OCI-LY7 (cell line): ENCODE results near the gene MYLK. TPM values are rescaled to one million over a fixed set of nuclear protein-coding genes. Genes with fewer than 3 reads are reported as not detected.

Experiments used
- BruUV-seq: library from RNA; stranded (reverse); fragments of 400-500 nt; replicated peaks from 2 replicates; lab custom pipeline; 2021; lab: Mats Ljungman, UMichigan
- CTCF ChIA-PET: fragments of 300-600 bp; sonication (Branson Sonifier 250); formaldehyde crosslinking; loops from one replicate; lab custom pipeline; 2022; ENCODE audit warnings: antibody characterized with exemption; ENCODE audit not compliant: unreplicated experiment; lab: Charles Lee
- POLR2A ChIA-PET: fragments of 300-600 bp; sonication (Branson Sonifier 250); formaldehyde crosslinking; loops from one replicate; lab custom pipeline; 2022; ENCODE audit warnings: antibody characterized with exemption; lab: Charles Lee
- DNase-seq: peaks from one replicate; pipeline ENCODE4 v3.0.0-alpha.2; 2015; ENCODE audit warnings: low spot score
- H2AFZ ChIP-seq: fragments of 200-600 bp; sonication (generic), shearing (Covaris generic); 2 replicates; pipeline ENCODE4 v1.6.1; 2014; ENCODE audit warnings: mild to moderate bottlenecking, antibody characterized with exemption, low read length, moderate library complexity
- H3K27ac ChIP-seq: fragments of 200-600 bp; sonication (generic); 2 replicates; pipeline ENCODE4 v1.5.1; 2014; ENCODE audit warnings: mixed run types, low read depth, mild to moderate bottlenecking, moderate library complexity, low read length, inconsistent platforms; ENCODE audit not compliant: poor library complexity, severe bottlenecking
- H3K36me3 ChIP-seq: fragments of 200-600 bp; sonication (generic); 2 replicates; pipeline ENCODE4 v1.6.1; 2014; ENCODE audit warnings: mild to moderate bottlenecking, antibody characterized with exemption, low read length, moderate library complexity, mixed read lengths; ENCODE audit not compliant: insufficient read depth
- H3K4me1 ChIP-seq: fragments of 200-600 bp; sonication (generic); 2 replicates; pipeline ENCODE4 v1.5.1; 2014; ENCODE audit warnings: mild to moderate bottlenecking, low read length; ENCODE audit not compliant: insufficient read depth, poor library complexity, severe bottlenecking
- H3K4me2 ChIP-seq: fragments of 200-600 bp; sonication (generic); 2 replicates; pipeline ENCODE4 v1.6.1; 2014; ENCODE audit warnings: mild to moderate bottlenecking, low read length
- H3K4me3 ChIP-seq: fragments of 200-600 bp; sonication (generic); 2 replicates; pipeline ENCODE4 v1.5.1; 2014; ENCODE audit warnings: mild to moderate bottlenecking, low read depth, low read length; ENCODE audit not compliant: poor library complexity, severe bottlenecking
- H3K79me2 ChIP-seq: fragments of 200-600 bp; sonication (generic); 2 replicates; pipeline ENCODE4 v1.6.1; 2016; ENCODE audit warnings: low read depth, mild to moderate bottlenecking, low read length, moderate library complexity, mixed read lengths; ENCODE audit not compliant: insufficient read depth
- H3K9me2 ChIP-seq: fragments of 200-600 bp; sonication (generic); 2 replicates; pipeline ENCODE4 v1.6.1; 2016; ENCODE audit warnings: mild to moderate bottlenecking, low read length, mixed read lengths; ENCODE audit not compliant: insufficient read depth
- H3K9me3 ChIP-seq: fragments of 200-600 bp; sonication (generic); 2 replicates; pipeline ENCODE4 v1.6.1; 2014; ENCODE audit warnings: mild to moderate bottlenecking, mixed run types, low read length, mixed read lengths
- H4K20me1 ChIP-seq: fragments of 200-600 bp; sonication (generic); 2 replicates; pipeline ENCODE4 v1.6.1; 2014; ENCODE audit warnings: mild to moderate bottlenecking, antibody characterized with exemption, low read length, moderate library complexity, mixed read lengths; ENCODE audit not compliant: insufficient read depth
- CTCF ChIP-seq: fragments of 200-600 bp; sonication (generic); conservative IDR thresholded peaks from 2 replicates; pipeline ENCODE4 v1.5.1; 2014; ENCODE audit warnings: mild to moderate bottlenecking, antibody characterized with exemption, low read length, moderate library complexity, mixed read lengths
- EZH2phosphoT487 ChIP-seq: fragments of 200-600 bp; sonication (generic); IDR thresholded peaks from 2 replicates; pipeline ENCODE4 v1.6.1; 2018; ENCODE audit warnings: low read depth, borderline replicate concordance, mild to moderate bottlenecking, mixed run types, antibody characterized with exemption, low read length, moderate library complexity, mixed read lengths
- intact Hi-C: fragments of 100-400 bp; cut with micrococcal nuclease; formaldehyde crosslinking; loops from one replicate; pipeline ENCODE4 v1.10.0; 2022; ENCODE audit not compliant: unreplicated experiment
- total RNA-seq, 2 experiments: library from RNA; depleted of rRNA in 1 of 2; stranded (reverse); fragments of >200 nt in 1 of 2; shearing (Covaris generic) in 1 of 2; gene quantifications; 2 replicates each; pipeline ENCODE4 v1.2.3, GENCODE V29; 2014 to 2022

MYLK gene
- total RNA-seq, 2 experiments from 2014 or later, result not detected

- Histone ChIP-seq H3K4me3 (no peak overlapping the region), H3K9me2 (no peaks in the 10 kb centered on the region), H2AFZ (no peak overlapping the region), H3K4me2 (no peak overlapping the region), H3K79me2 (no peaks in the 10 kb centered on the region), H3K4me1 (no peaks in the 10 kb centered on the region), H3K36me3 (peaks cover 93% of the 10 kb centered on the region), H3K9me3 (peaks cover 14% of the 10 kb centered on the region; the same call in 1 of the 2 replicates), H4K20me1 (no peaks in the 10 kb centered on the region), H3K27ac (no peak overlapping the region)
- intact Hi-C loops, result no loop called here
- TF ChIP-seq EZH2phosphoT487, result no peak
- TF ChIP-seq CTCF, result no peak
- DNase-seq, result no peak
- CTCF ChIA-PET, result no interaction called here
- no TSS peak for BruUV-seq
- POLR2A ChIA-PET, result interaction anchor here (0.7 kb wide), 1 partner anchor 18 kb away, joined by 3 read pairs; no protein-coding TSS in a partner anchor
Observed at GRCh38 chr3:123926396-123926795, 42.3 kb upstream of the MYLK start.

GRCh38 chr3:123920868-123921267 is 36.7 kb upstream of the MYLK start:
- H3K9me3 ChIP-seq, result peaks cover 29% of the 10 kb centered on the region
- peaks cover 95% of the 10 kb centered on the region for H3K36me3 ChIP-seq
- intact Hi-C loops, result no loop called here
- no peak overlapping the region for H3K4me2 ChIP-seq
- no peaks in the 10 kb centered on the region for H3K4me1 ChIP-seq
- no TSS peak for BruUV-seq
- no peak for DNase-seq
- no peak overlapping the region for H3K27ac ChIP-seq
- no peaks in the 10 kb centered on the region for H3K9me2 ChIP-seq
- ChIA-PET POLR2A (interaction anchor here (0.7 kb wide), 1 partner anchor 93 kb away, joined by 3 read pairs; no protein-coding TSS in a partner anchor), CTCF (no interaction called here)
- no peaks in the 10 kb centered on the region for H4K20me1 ChIP-seq
- no peak overlapping the region for H3K4me3 ChIP-seq
- TF ChIP-seq CTCF (no peak), EZH2phosphoT487 (no peak)
- H2AFZ ChIP-seq, result no peak overlapping the region
- H3K79me2 ChIP-seq, result no peaks in the 10 kb centered on the region

- no peak overlapping the region for H3K4me2 ChIP-seq
- no peaks in the 10 kb centered on the region for H3K4me1 ChIP-seq
- H3K36me3 ChIP-seq, result peaks cover 94% of the 10 kb centered on the region
- no peak overlapping the region for H2AFZ ChIP-seq
- ChIA-PET POLR2A (no interaction called here), CTCF (no interaction called here)
- intact Hi-C loops, result no loop called here
- H3K9me2 ChIP-seq, result no peaks in the 10 kb centered on the region
- no peaks in the 10 kb centered on the region for H3K79me2 ChIP-seq
- no peak for DNase-seq
- TF ChIP-seq CTCF (no peak), EZH2phosphoT487 (no peak)
- H4K20me1 ChIP-seq, result no peaks in the 10 kb centered on the region
- no peak overlapping the region for H3K4me3 ChIP-seq
- BruUV-seq, result no TSS peak
- H3K27ac ChIP-seq, result no peak overlapping the region
- peaks cover 29% of the 10 kb centered on the region for H3K9me3 ChIP-seq
Observed at GRCh38 chr3:123920383-123920782, 36.3 kb upstream of the MYLK start.
